Endodermal cell (in vitro differentiated cells): Measurements from ENCODE around the gene PAX5. TPM values are rescaled to one million over a fixed set of nuclear protein-coding genes. Genes with fewer than 3 reads are reported as not detected.

Experiments
- DNase-seq: peaks from one replicate; pipeline ENCODE4 v3.0.0-alpha.2; 2017
- H3K27ac ChIP-seq: 2 replicates; pipeline ENCODE4 v1.5.1; 2013; ENCODE audit warnings: mild to moderate bottlenecking, low read depth, low read length, moderate library complexity
- H3K27me3 ChIP-seq: 2 replicates; pipeline ENCODE4 v1.6.1; 2013; ENCODE audit warnings: mild to moderate bottlenecking, low read length, moderate library complexity; ENCODE audit not compliant: insufficient read depth, control insufficient read depth, poor library complexity, severe bottlenecking
- H3K36me3 ChIP-seq: 2 replicates; pipeline ENCODE4 v1.7.0; 2013; ENCODE audit warnings: mild to moderate bottlenecking, low read length, moderate library complexity; ENCODE audit not compliant: control insufficient read depth, insufficient read depth
- H3K4me1 ChIP-seq: one replicate; pipeline ENCODE4 v1.7.0; 2013; ENCODE audit warnings: low read length; ENCODE audit not compliant: control insufficient read depth, insufficient read depth
- H3K4me3 ChIP-seq: 2 replicates; pipeline ENCODE4 v1.5.1; 2013; ENCODE audit warnings: mild to moderate bottlenecking, low read length, moderate library complexity
- H3K9ac ChIP-seq: 2 replicates; pipeline ENCODE4 v1.6.1; 2013; ENCODE audit warnings: mild to moderate bottlenecking, low read length, moderate library complexity; ENCODE audit not compliant: poor library complexity, severe bottlenecking; ENCODE audit errors: extremely low read depth
- H3K9me3 ChIP-seq: 2 replicates; pipeline ENCODE4 v1.6.1; 2013; ENCODE audit warnings: mild to moderate bottlenecking, low read length, moderate library complexity; ENCODE audit not compliant: control insufficient read depth
- H3K27ac Mint-ChIP-seq: 2 replicates; pipeline ENCODE4 v1.8.0; 2020; ENCODE audit warnings: mixed read lengths
- H3K27me3 Mint-ChIP-seq: 2 replicates; pipeline ENCODE4 v1.8.0; 2021; ENCODE audit warnings: mild to moderate bottlenecking, mixed read lengths; ENCODE audit not compliant: insufficient read depth
- H3K36me3 Mint-ChIP-seq: 2 replicates; pipeline ENCODE4 v1.8.0; 2020; ENCODE audit warnings: low read depth, mixed read lengths
- H3K4me1 Mint-ChIP-seq: 2 replicates; pipeline ENCODE4 v1.8.0; 2020; ENCODE audit warnings: mixed read lengths
- H3K4me3 Mint-ChIP-seq: 2 replicates; pipeline ENCODE4 v1.8.0; 2020; ENCODE audit warnings: mild to moderate bottlenecking, moderate library complexity, mixed read lengths
- H3K9me3 Mint-ChIP-seq: 2 replicates; pipeline ENCODE4 v1.8.0; 2020; ENCODE audit warnings: mild to moderate bottlenecking, mixed read lengths
- WGBS, 2 experiments: methylation state at CpG; one replicate each; pipeline versions ENCODE4 v1.1.5 to v1.1.7; 2013; ENCODE audit warnings: missing lambda C conversion rate in 2 of 2, mixed read lengths in 1 of 2; ENCODE audit not compliant: insufficient coverage in 1 of 2, insufficient read length in 1 of 2; 5-methylcytosine and 5-hydroxymethylcytosine counted together
- total RNA-seq, 2 donors: library from RNA; stranded (reverse); fragmentation: NEBNext Ultra II Directional in 1 of 2; extraction: Animal tissue kit (Norgen Biotek cat#: 25700) in 1 of 2; gene quantifications; 2 replicates in 1 of 2; 3 replicates in 1 of 2; pipeline ENCODE4 v1.2.1, GENCODE V29; 2021
- TF ChIP-seq, protein P1 (sequence below): fragments of 200-600 bp; sonication (generic); conservative IDR thresholded peaks from 2 replicates; pipeline ENCODE4 v1.5.0; 2021; ENCODE audit warnings: antibody characterized with exemption, mild to moderate bottlenecking

Gene PAX5
- total RNA-seq, 2 donors from 2014 or later = 0.15 TPM; not detected in 1

GRCh38 chr9:36842560-36843530 lies 191.2 kb downstream of the PAX5 start:
- Histone ChIP-seq H3K36me3 (no peaks in the 10 kb centered on the region), H3K9ac (no peak overlapping the region), H3K9me3 (no peaks in the 10 kb centered on the region), H3K4me1 (no peaks in the 10 kb centered on the region), H3K27ac (no peak overlapping the region), H3K4me3 (no peak overlapping the region), H3K27me3 (no peaks in the 10 kb centered on the region)
- Mint-ChIP-seq H3K4me1 (no peaks in the 10 kb centered on the region), H3K27me3 (peaks cover 4% of the 10 kb centered on the region), H3K36me3 (no peaks in the 10 kb centered on the region), H3K4me3 (no peak overlapping the region), H3K9me3 (no peaks in the 10 kb centered on the region), H3K27ac (no peak overlapping the region)
- TF ChIP-seq, protein P1, sequence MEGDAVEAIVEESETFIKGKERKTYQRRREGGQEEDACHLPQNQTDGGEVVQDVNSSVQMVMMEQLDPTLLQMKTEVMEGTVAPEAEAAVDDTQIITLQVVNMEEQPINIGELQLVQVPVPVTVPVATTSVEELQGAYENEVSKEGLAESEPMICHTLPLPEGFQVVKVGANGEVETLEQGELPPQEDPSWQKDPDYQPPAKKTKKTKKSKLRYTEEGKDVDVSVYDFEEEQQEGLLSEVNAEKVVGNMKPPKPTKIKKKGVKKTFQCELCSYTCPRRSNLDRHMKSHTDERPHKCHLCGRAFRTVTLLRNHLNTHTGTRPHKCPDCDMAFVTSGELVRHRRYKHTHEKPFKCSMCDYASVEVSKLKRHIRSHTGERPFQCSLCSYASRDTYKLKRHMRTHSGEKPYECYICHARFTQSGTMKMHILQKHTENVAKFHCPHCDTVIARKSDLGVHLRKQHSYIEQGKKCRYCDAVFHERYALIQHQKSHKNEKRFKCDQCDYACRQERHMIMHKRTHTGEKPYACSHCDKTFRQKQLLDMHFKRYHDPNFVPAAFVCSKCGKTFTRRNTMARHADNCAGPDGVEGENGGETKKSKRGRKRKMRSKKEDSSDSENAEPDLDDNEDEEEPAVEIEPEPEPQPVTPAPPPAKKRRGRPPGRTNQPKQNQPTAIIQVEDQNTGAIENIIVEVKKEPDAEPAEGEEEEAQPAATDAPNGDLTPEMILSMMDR = no peak
- WGBS, 2 experiments = 84 to 85% methylated on average over 21 to 28 of the region's 28 CpGs
- DNase-seq = no peak

GRCh38 chr9:36840898-36841536 lies 193.1 kb downstream of the PAX5 start:
- H3K9me3 Mint-ChIP-seq = no peaks in the 10 kb centered on the region
- H3K27ac Mint-ChIP-seq = no peak overlapping the region
- no peak for DNase-seq
- H3K36me3 ChIP-seq = no peaks in the 10 kb centered on the region
- no peak overlapping the region for H3K4me3 ChIP-seq
- peaks cover 4% of the 10 kb centered on the region for H3K27me3 Mint-ChIP-seq
- TF ChIP-seq, protein P1 = no peak
- H3K9me3 ChIP-seq = no peaks in the 10 kb centered on the region
- no peak overlapping the region for H3K9ac ChIP-seq
- peak overlapping the region; percentile 64 for H3K27ac ChIP-seq
- H3K4me1 Mint-ChIP-seq = no peaks in the 10 kb centered on the region
- H3K4me1 ChIP-seq = no peaks in the 10 kb centered on the region
- no peaks in the 10 kb centered on the region for H3K27me3 ChIP-seq
- H3K36me3 Mint-ChIP-seq = no peaks in the 10 kb centered on the region
- WGBS, 2 experiments = 86 to 93% methylated on average over 2 of the region's 2 CpGs
- H3K4me3 Mint-ChIP-seq = no peak overlapping the region

GRCh38 chr9:36839131-36839885 lies 194.8 kb downstream of the PAX5 start:
- Mint-ChIP-seq H3K4me3 (no peak overlapping the region), H3K27me3 (peaks cover 4% of the 10 kb centered on the region), H3K4me1 (no peaks in the 10 kb centered on the region), H3K27ac (no peak overlapping the region), H3K9me3 (no peaks in the 10 kb centered on the region), H3K36me3 (no peaks in the 10 kb centered on the region)
- no peaks in the 10 kb centered on the region for H3K4me1 ChIP-seq
- no peaks in the 10 kb centered on the region for H3K9me3 ChIP-seq
- no peaks in the 10 kb centered on the region for H3K27me3 ChIP-seq
- DNase-seq = no peak
- no peaks in the 10 kb centered on the region for H3K36me3 ChIP-seq
- 94% methylated on average over 4 to 15 of the region's 15 CpGs for WGBS, 2 experiments
- no peak overlapping the region for H3K9ac ChIP-seq
- no peak overlapping the region for H3K4me3 ChIP-seq
- no peak overlapping the region for H3K27ac ChIP-seq
- TF ChIP-seq, protein P1 = no peak
